Activated naive CD8-positive, alpha-beta T cell (primary cell): Measurements from ENCODE around the gene AGPS.
"Not testable (repeated sequence)": the region's sequence is repeated elsewhere in the genome, so short reads cannot be mapped to it uniquely, and the experiment has no call there.

Experiments
- H3K27ac Mint-ChIP-seq: one replicate; pipeline ENCODE4 v1.8.0; 2021; ENCODE audit warnings: mixed read lengths
- H3K27me3 Mint-ChIP-seq: one replicate; pipeline ENCODE4 v1.8.0; 2021; ENCODE audit warnings: mixed read lengths
- H3K36me3 Mint-ChIP-seq: one replicate; pipeline ENCODE4 v1.8.0; 2021; ENCODE audit warnings: mixed read lengths
- H3K4me1 Mint-ChIP-seq: one replicate; pipeline ENCODE4 v1.8.0; 2021; ENCODE audit warnings: low read depth, mixed read lengths
- H3K4me3 Mint-ChIP-seq: one replicate; pipeline ENCODE4 v1.8.0; 2021; ENCODE audit warnings: mild to moderate bottlenecking, mixed read lengths
- H3K9me3 Mint-ChIP-seq: one replicate; pipeline ENCODE4 v1.8.0; 2021; ENCODE audit warnings: low read depth, mixed read lengths

The AGPS gene

DNA sequence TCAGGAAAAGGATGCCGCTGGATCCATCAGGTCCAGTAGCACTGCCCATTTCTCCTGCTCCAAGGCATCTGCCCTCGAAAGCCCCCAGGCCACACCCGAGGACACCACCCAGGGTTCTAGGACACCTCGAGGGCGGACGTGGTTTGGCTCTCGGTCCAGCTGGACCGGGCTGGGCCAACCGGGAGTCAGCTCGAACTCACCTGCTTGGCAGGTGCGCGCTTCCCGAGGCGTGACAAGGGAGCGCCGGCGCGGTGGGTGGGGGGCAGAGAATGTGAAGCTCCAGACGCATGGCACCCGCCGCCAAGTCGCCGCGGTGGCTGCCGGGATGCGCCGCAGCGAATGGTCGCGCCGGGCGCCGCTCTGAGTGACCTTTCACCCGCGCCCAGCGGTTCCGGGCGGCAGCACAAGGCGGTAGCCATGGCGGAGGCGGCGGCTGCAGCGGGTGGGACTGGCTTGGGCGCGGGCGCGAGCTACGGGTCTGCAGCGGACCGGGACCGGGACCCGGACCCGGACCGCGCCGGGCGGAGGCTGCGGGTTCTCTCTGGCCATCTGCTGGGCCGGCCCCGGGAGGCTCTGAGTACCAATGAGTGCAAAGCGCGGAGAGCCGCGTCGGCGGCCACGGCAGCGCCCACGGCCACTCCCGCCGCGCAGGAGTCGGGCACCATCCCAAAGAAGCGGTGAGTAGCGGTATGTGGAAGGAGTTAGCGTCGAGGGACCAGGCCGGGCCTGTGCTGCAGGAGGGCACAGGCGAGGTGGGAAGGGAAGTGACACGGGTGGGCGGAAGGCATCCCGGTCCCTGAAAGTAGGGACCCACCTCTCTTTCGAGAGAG is at the start of gene AGPS:
Gene AGPS, plus strand, starts transcription at position 401 of the 830 bp plus-strand sequence. Its CDS starts 17 bp downstream, at position 418.
- Mint-ChIP-seq H3K4me3 (peak within 1 kb of the TSS; percentile 97), H3K9me3 (no peaks in the 10 kb centered on the region), H3K27ac (peak within 1 kb of the TSS; percentile 96), H3K4me1 (peaks cover 60% of the 10 kb centered on the region), H3K27me3 (no peaks in the 10 kb centered on the region), H3K36me3 (peaks cover 7% of the 10 kb centered on the region)

DNA sequence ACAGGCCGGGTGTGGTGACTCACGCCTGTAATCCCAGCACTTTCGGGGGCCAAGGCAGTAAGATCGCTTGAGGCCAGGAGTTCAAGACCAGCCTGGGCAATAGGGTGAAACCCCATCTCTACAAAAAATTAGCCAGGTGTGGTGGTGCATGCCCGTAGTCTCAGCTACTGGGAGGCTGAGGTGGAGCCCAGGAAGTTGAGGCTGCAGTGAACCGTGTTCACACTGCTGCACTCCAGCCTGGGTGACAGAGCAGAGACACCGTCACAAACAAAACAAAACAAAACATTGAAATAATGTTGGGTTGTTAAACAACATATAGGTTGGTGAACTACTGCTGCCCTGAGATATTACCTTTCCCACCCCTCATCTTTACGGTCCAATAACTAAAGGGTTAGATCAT is 48.8 kb upstream of the AGPS start:
- Mint-ChIP-seq H3K4me3 (no peak overlapping the region), H3K4me1 (no peaks in the 10 kb centered on the region), H3K27me3 (no peaks in the 10 kb centered on the region), H3K27ac (no peak overlapping the region), H3K36me3 (peaks cover 6% of the 10 kb centered on the region), H3K9me3 (no peaks in the 10 kb centered on the region)

DNA sequence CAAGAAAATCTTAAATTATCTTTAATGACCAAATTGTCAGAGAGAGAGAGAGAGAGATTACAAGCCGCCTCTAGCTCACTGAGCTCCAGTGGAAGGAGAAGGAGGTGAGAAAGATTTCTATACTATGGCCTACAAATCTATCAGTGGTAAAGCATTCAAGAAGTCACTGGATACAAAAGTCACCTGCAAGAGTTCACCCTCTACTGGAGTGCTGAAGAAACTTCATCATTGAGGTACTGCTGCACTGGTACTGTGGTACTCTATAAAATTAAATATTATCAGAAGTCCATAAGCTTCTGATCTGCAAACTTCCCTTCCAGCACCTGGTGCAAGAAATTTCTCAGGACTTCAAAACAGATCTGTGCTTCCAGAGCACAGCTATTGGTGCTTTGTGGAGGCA is 48.3 kb upstream of the AGPS start:
- Mint-ChIP-seq H3K27ac (no peak overlapping the region), H3K36me3 (peaks cover 6% of the 10 kb centered on the region), H3K4me3 (no peak overlapping the region), H3K4me1 (no peaks in the 10 kb centered on the region), H3K27me3 (no peaks in the 10 kb centered on the region), H3K9me3 (no peaks in the 10 kb centered on the region)

DNA sequence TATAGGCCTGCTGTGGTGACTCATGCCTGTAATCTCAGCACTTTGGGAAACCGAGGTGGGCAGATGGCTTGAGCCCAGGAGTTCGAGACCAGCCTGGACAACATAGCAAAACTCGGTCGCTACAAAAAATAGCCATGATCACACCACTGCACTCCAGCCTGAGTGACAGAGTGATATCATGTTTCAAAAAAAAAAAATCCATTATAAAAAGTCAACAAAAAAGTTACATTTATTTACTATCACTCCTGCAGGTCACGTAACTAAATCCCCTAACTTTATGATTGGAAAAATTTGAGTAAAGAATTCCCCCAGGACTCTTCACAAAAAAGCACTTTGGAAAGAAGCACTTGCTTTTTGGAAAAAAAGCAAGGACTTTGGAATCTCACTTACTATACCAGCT is 46.4 kb upstream of the AGPS start:
- Mint-ChIP-seq H3K36me3 (peaks cover 6% of the 10 kb centered on the region), H3K27ac (no peak overlapping the region), H3K27me3 (no peaks in the 10 kb centered on the region), H3K4me1 (no peaks in the 10 kb centered on the region), H3K4me3 (no peak overlapping the region), H3K9me3 (no peaks in the 10 kb centered on the region)

DNA sequence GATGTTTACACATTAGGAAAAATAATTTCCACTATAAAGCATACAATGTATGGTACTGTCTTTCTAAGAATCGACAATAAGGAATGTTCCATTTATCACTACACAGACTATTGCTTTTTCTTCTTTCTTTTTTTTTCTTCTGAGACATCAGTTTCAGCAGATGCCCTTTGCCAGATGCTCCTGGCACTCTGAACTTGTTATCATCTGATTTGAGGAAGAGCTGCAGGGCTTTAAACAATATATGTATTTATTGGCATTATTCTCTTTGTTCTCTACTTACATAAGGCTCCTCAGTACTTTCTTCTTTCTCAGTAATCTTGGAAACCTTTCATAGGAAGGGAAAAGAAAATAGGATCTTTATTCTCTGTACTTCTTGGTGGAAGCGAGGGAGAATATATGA is 45.0 kb upstream of the AGPS start:
- Mint-ChIP-seq H3K27me3 (no peaks in the 10 kb centered on the region), H3K9me3 (no peaks in the 10 kb centered on the region), H3K4me3 (no peak overlapping the region), H3K27ac (no peak overlapping the region), H3K36me3 (peaks cover 3% of the 10 kb centered on the region), H3K4me1 (peaks cover 8% of the 10 kb centered on the region)

DNA sequence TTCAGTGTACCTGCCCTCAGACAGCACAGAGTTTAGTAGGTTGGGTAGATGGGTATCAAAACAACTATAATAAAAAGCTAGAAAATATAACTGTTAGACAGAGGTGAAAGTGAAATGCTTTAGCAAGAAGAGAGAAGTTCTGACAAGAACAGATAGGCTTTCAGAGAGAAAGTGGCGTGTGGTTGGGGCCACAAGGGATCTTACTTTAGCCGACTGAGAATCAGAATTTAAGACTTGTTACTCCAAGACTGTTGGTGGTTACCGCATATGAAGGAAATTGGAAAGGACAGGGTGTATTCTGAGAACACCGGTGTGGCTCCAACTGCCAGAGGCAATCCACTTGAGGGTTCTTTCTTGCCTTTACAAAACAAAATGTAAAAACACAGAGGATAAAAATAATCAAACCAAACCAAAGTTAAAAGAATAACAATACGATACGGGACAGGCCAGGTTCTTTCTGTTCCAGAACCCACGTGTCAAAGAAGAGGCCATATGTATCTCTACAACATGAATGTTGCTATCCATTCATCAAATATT is 44.4 kb upstream of the AGPS start:
- Mint-ChIP-seq H3K27me3 (no peaks in the 10 kb centered on the region), H3K27ac (no peak overlapping the region), H3K4me1 (peaks cover 11% of the 10 kb centered on the region), H3K36me3 (peaks cover 3% of the 10 kb centered on the region), H3K4me3 (no peak overlapping the region), H3K9me3 (no peaks in the 10 kb centered on the region)

DNA sequence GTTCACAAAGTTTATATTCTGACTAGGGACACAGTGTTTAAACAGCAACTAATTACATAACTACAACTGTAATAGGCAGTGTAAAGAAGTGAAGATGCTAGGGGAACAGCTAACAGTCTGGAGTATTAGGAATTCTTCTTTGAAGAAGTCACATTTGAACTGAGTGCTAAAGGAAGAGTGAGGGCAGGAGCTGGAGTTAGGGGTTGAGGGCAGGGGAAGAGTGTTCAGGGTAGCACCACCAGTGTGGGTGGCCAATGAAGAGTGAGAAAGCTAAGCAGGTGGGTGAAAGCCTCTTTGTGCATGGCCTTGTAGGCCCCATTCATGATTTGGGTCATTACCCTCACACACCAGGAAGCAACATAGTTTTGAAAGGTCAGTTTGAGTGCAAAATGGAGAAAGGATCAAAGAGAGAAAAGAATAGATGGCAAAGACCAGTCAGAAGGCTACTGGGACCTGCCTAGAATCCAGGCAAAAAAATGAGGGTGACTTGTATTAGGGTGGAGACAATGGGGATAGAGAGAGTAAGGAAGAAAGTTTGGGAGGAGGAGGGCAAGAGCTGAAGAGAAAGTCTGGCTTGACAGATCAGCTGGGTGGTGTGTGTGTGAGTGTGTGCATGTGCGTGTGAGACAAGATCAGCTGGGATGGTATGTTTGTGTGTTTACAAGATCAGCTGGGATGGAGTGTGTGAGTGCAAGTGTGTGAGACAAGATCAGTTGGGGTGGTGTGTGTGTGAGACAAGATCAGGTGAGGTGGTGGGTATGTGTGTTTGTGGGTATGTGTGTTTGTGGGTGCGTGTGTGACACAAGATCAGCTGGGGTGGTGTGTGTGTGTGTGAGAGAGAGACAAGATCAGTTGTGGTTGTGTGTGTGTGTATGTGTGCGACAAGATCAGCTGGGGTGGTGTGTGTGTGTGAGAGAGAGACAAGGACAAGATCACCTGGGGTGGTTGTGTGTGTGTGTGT is 43.6 kb upstream of the AGPS start:
- Mint-ChIP-seq H3K9me3 (no peaks in the 10 kb centered on the region), H3K4me1 (peaks cover 11% of the 10 kb centered on the region), H3K27me3 (no peaks in the 10 kb centered on the region), H3K27ac (no peak overlapping the region), H3K4me3 (no peak overlapping the region), H3K36me3 (peaks cover 3% of the 10 kb centered on the region)

DNA sequence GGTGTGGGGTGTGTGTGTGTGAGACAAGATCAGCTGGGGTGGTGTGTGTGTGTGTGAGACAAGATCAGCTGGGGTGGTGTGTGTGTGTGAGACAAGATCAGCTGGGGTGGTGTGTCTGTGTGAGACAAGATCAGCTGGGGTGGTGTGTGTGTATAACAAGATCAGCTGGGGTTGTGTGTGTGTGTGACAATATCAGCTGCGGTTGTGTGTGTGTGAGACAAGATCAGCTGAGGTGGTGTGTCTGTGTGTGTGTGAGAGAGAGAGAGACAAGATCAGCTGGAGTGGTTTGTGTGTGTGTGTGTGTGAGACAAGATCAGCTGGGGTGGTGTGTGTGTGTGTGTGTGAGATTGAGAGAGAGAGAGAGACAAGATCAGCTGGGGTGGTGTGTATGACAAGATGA is 41.9 kb upstream of the AGPS start:
- not testable (repeated sequence) for H3K27me3 Mint-ChIP-seq, H3K27ac Mint-ChIP-seq, H3K36me3 Mint-ChIP-seq, H3K4me3 Mint-ChIP-seq, H3K9me3 Mint-ChIP-seq
- H3K4me1 Mint-ChIP-seq = peaks cover 11% of the 10 kb centered on the region

DNA sequence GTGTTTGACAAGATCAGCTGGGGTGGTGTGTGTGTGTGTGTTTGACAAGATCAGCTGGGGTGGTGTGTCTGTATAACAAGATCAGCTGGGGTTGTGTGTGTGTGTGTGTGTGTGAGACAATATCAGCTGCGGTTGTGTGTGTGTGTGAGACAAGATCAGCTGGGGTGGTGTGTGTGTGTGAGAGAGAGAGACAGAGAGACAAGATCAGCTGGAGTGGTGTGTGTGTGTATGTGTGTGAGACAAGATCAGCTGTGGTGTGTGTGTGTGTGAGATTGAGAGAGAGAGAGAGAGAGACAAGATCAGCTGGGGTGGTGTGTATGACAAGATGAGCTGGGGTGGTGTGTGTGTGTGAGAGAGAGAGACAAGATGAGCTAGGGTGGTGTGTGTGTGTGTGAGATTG is 41.5 kb upstream of the AGPS start:
- H3K27ac Mint-ChIP-seq, H3K27me3 Mint-ChIP-seq, H3K9me3 Mint-ChIP-seq, H3K36me3 Mint-ChIP-seq, H3K4me3 Mint-ChIP-seq: not testable (repeated sequence)
- peaks cover 11% of the 10 kb centered on the region for H3K4me1 Mint-ChIP-seq

DNA sequence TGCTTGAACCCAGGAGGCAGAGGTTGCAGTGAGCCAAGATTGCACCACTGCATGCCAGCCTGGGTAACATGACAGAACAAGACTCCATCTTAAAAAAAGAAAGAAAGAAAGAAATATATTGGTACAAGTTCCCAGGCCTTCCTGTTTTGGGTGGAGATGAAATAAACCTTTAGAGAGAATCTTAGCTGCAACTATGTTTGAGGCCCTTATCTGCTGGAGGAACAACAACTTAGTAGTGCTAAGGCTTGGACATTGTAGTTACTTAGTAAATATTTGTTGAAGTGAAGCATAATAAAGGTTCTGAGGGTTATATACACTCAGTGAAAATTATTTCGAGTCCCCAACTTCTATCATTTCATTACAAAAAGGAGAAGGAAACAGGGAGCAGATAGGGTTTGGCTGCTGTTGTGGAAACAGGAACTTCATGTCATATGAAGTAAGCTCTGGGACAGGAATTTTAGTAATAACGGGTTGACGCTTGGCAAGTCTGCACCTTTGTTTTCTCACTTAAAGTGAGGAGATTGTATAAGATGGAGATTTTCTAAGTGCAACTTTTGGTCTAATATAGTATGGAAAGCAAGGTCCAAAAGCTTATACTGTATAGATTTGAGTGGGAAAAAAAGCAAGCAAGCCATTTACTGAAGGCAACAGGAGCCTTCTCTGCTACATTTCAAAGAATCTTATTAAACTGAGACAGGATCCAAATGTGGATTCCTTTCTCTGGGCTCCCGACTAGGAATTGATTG is 40.0 kb upstream of the AGPS start:
- H3K27ac Mint-ChIP-seq = no peak overlapping the region
- no peak overlapping the region for H3K4me3 Mint-ChIP-seq
- H3K36me3 Mint-ChIP-seq = peaks cover 2% of the 10 kb centered on the region
- no peaks in the 10 kb centered on the region for H3K9me3 Mint-ChIP-seq
- H3K4me1 Mint-ChIP-seq = peaks cover 11% of the 10 kb centered on the region
- H3K27me3 Mint-ChIP-seq = no peaks in the 10 kb centered on the region

DNA sequence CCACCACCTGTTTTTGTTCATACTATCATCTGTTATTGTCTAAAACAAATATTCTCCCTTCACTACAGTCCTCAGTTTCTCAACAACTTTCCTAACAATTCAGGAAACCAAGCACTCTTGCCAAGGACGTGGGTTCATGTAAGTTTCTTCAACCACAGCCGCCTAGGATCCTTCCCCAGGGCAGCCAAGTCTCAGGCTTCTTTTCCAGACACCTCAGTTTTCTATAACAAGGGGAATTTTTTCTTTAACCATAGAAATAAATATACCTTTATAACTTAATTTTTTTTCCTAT is 39.4 kb upstream of the AGPS start:
- peaks cover 11% of the 10 kb centered on the region for H3K4me1 Mint-ChIP-seq

DNA sequence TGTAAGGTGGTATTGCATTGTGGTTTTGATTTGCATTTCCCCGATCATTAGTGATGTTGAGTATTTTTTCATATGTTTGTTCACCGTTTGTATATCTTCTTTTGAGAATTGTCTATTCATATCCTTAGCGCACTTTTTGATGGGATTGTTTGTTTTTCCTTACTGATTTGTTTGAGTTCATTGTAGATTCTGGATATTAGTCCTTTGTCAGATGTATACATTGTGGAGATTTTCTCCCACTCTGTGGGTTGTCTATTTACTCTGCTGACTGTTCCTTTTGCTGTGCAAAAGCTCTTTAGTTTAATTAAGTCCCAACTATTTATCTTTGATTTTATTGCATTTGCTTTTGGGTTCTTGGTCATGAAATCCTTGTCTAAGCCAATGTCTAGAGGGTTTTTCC is 38.0 kb upstream of the AGPS start:
- H3K36me3 Mint-ChIP-seq, H3K9me3 Mint-ChIP-seq, H3K27me3 Mint-ChIP-seq, H3K27ac Mint-ChIP-seq, H3K4me3 Mint-ChIP-seq: not testable (repeated sequence)
- peaks cover 11% of the 10 kb centered on the region for H3K4me1 Mint-ChIP-seq

More for the DNA sequence above, 39.4 kb upstream of the AGPS start:
- Mint-ChIP-seq H3K9me3 (no peaks in the 10 kb centered on the region), H3K4me3 (no peak overlapping the region), H3K27me3 (no peaks in the 10 kb centered on the region), H3K36me3 (peaks cover 2% of the 10 kb centered on the region), H3K27ac (no peak overlapping the region)

DNA sequence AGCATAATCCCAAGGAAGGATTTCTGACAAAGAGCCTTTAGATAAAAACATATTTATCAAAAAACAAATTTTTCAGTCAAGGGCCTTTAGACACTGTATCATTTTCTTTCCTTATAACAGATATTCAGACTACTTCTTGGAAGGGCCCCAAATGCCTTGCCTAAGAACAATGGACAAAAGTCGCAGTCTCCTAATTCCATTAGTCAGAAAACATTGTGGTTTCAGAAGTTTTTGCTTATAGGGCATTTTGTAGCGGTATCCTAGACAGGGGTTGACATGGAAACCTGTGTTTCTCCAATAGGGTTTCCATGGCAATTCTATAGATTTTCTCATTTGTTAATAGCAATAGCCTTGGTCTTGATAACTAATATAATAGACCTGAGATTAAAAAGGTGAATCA is 36.7 kb upstream of the AGPS start:
- Mint-ChIP-seq H3K4me3 (no peak overlapping the region), H3K4me1 (peaks cover 11% of the 10 kb centered on the region), H3K36me3 (peaks cover 2% of the 10 kb centered on the region), H3K27ac (no peak overlapping the region), H3K9me3 (no peaks in the 10 kb centered on the region), H3K27me3 (no peaks in the 10 kb centered on the region)

DNA sequence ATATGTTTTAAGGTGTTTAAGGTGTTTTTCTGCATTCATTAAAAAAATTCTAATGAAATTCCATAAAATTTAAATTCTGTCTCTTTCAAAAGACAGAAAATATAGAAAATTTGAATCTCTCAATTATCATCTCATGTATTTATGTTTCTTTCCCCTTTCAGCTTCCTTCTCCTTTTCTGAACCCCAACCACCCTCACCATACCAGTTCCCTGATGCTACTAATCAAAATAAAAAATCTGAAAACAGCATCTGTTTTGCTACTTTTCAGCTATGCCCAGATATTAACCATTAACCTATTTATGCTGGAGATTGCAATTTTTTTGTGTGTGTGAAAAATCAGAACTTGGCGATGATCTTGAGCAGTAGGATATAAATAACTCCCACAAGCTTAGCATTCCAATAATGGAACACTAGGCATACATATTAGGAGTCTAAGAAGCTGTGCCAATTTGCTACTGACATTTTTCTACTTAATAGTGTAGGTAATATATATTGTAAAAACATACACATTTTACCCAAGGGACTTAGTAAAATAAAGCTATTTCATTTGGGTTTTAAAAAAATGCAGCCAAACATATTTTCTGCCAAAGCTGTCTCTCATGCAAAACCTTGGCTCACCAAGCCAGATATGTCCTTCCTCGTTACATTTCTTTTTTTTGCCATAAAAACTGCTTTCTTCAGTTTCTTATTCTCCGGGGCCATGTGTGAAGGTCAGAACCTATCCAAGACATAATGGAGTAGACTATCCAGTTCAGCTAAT is 32.6 kb upstream of the AGPS start:
- Mint-ChIP-seq H3K9me3 (no peaks in the 10 kb centered on the region), H3K4me1 (no peaks in the 10 kb centered on the region), H3K4me3 (no peak overlapping the region), H3K27ac (no peak overlapping the region), H3K27me3 (no peaks in the 10 kb centered on the region), H3K36me3 (peaks cover 2% of the 10 kb centered on the region)
